OCI-LY1 (cell line): Measurements from ENCODE around the gene PJA2.

ENCODE experiments used
- CTCF ChIP-seq: fragments of 200-600 bp; sonication (generic), shearing (Covaris generic); IDR thresholded peaks from 2 replicates; pipeline ENCODE4 v1.5.1; 2017; ENCODE audit warnings: mild to moderate bottlenecking, antibody characterized with exemption, low read length, moderate library complexity, mixed read lengths
- EZH2 ChIP-seq: fragments of 200-600 bp; sonication (generic), shearing (Covaris generic); IDR thresholded peaks from 2 replicates; pipeline ENCODE4 v1.8.0; 2017; ENCODE audit warnings: borderline replicate concordance, mixed run types, mild to moderate bottlenecking, antibody characterized with exemption, low read length, moderate library complexity, mixed read lengths

GRCh38 chr5:109319351-109319750 is 90.4 kb downstream of the PJA2 start:
- no peak for TF ChIP-seq CTCF
- no peak for TF ChIP-seq EZH2
